Nephron (organoid): ENCODE results near the gene WBP1L.

Experiments
- H3K27ac Mint-ChIP-seq, 3 experiments: 2 replicates each; pipeline ENCODE4 v1.8.0; 2020; ENCODE audit warnings: mixed read lengths in 3 of 3, mild to moderate bottlenecking in 2 of 3, moderate library complexity in 1 of 3
- H3K27me3 Mint-ChIP-seq: 2 replicates; pipeline ENCODE4 v1.8.0; 2021; ENCODE audit warnings: low read depth, mild to moderate bottlenecking, moderate library complexity, mixed read lengths
- H3K36me3 Mint-ChIP-seq: 2 replicates; pipeline ENCODE4 v1.8.0; 2020; ENCODE audit warnings: low read depth, mixed read lengths
- H3K4me1 Mint-ChIP-seq: 2 replicates; pipeline ENCODE4 v1.8.0; 2020; ENCODE audit warnings: mixed read lengths
- H3K4me3 Mint-ChIP-seq, 3 experiments: 2 replicates each; pipeline ENCODE4 v1.8.0; 2020; ENCODE audit warnings: mild to moderate bottlenecking in 3 of 3, mixed read lengths in 3 of 3, moderate library complexity in 2 of 3
- H3K9me3 Mint-ChIP-seq: 2 replicates; pipeline ENCODE4 v1.8.0; 2020; ENCODE audit warnings: mixed read lengths
- TF ChIP-seq, protein P1 (sequence below), 3 experiments: fragments of 200-600 bp; sonication (generic); IDR thresholded peaks; one replicate each; pipeline ENCODE4 v1.5.0; 2021; ENCODE audit warnings: antibody characterized with exemption in 3 of 3; ENCODE audit not compliant: unreplicated experiment in 3 of 3

WBP1L gene

GRCh38 chr10:102775935-102776669, 32.4 kb downstream of the WBP1L start:
- H3K4me1 Mint-ChIP-seq, result peaks cover 82% of the 10 kb centered on the region
- H3K36me3 Mint-ChIP-seq, result no peaks in the 10 kb centered on the region
- H3K9me3 Mint-ChIP-seq, result no peaks in the 10 kb centered on the region
- TF ChIP-seq, protein P1, sequence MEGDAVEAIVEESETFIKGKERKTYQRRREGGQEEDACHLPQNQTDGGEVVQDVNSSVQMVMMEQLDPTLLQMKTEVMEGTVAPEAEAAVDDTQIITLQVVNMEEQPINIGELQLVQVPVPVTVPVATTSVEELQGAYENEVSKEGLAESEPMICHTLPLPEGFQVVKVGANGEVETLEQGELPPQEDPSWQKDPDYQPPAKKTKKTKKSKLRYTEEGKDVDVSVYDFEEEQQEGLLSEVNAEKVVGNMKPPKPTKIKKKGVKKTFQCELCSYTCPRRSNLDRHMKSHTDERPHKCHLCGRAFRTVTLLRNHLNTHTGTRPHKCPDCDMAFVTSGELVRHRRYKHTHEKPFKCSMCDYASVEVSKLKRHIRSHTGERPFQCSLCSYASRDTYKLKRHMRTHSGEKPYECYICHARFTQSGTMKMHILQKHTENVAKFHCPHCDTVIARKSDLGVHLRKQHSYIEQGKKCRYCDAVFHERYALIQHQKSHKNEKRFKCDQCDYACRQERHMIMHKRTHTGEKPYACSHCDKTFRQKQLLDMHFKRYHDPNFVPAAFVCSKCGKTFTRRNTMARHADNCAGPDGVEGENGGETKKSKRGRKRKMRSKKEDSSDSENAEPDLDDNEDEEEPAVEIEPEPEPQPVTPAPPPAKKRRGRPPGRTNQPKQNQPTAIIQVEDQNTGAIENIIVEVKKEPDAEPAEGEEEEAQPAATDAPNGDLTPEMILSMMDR (IDR thresholded peaks at IDR 0.05; ENCODE audit: unreplicated experiment in 3 of 3), result no peak
- peak overlapping the region; percentile 99 to 100 (median 100) for H3K27ac Mint-ChIP-seq
- H3K27me3 Mint-ChIP-seq, result no peaks in the 10 kb centered on the region
- peak overlapping the region; percentile 81 to 90 (median 86) for H3K4me3 Mint-ChIP-seq

DNA sequence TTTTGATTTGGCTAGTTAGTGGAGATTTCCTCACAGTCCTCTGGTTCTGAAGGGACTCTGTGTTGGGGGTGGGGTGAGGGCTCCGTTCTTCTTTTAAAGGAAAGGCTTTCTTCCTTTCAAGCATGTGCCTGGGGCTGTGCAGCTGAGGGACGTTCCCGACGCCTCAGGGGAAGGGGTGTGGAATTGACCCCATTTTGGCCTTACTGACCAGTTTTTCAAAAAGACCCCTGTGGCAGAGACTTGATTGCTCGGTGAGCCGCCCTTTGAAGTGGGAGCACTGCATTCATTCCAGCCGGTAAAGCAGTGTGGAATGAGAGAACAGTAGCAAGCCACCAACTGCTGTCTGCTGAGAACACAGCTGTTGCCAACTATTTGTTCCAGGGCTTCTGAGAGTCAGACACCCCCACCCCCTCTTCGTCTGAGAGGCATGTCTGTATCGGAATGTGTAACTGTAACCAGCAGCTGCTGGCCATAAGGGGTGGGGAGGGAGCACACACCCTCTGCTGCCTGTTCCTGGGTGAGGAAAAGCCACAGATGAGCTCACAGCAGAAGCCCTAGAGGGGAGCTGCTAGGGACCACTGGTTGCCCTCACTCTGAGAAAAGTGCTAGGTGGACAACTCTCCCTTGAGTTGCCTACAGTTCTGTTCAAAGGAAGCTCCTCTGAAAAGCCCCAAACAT, 33.2 kb downstream of the WBP1L start:
- H3K4me3 Mint-ChIP-seq, result peak overlapping the region; percentile 81 to 90 (median 86)
- H3K27me3 Mint-ChIP-seq, result no peaks in the 10 kb centered on the region
- peaks cover 86% of the 10 kb centered on the region for H3K4me1 Mint-ChIP-seq
- peak overlapping the region; percentile 99 to 100 (median 100) for H3K27ac Mint-ChIP-seq
- H3K36me3 Mint-ChIP-seq, result no peaks in the 10 kb centered on the region
- H3K9me3 Mint-ChIP-seq, result no peaks in the 10 kb centered on the region
- TF ChIP-seq, protein P1 (IDR thresholded peaks at IDR 0.05; ENCODE audit: unreplicated experiment in 3 of 3), result no peak

DNA sequence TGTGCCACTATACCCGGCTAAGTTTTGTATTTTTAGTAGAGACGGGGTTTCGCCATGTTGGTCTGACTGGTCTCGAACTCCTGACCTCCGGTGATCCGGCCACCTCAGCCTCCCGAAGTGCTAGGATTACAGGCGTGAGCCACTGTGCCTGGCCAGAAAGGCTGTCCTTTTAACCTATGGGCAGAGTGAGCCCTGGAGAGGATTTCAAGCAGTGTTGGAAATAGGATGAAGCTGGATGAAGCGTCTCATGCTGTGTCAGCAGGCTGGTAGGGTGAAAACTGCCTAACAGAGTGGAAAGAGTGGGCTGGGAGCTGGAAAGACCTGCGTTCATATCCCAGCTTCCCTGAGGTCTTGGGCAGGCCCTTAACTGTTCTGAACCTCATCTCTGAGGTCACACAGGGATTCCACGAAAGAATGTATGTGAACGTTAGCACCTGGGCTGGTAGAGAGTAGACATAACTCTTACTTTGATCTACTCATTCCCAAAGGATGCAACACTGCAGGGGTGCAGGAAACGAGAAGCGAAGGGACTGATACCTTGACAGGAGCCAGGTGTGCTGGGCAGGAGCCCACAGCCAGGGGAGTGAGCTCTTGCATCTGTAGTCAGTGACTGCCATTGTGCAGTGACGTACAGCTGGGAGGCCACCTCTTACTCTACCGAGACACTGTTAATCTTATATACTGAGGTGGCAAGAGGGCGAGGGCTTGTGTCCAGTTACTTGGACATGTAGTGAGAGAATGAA, 34.1 kb downstream of the WBP1L start:
- TF ChIP-seq, protein P1 (IDR thresholded peaks at IDR 0.05; ENCODE audit: unreplicated experiment in 3 of 3), result no peak
- peak overlapping the region; percentile 75 to 90 (median 86) for H3K4me3 Mint-ChIP-seq
- H3K36me3 Mint-ChIP-seq, result no peaks in the 10 kb centered on the region
- H3K27me3 Mint-ChIP-seq, result no peaks in the 10 kb centered on the region
- no peaks in the 10 kb centered on the region for H3K9me3 Mint-ChIP-seq
- H3K27ac Mint-ChIP-seq, result peak overlapping the region; percentile 99 to 100 (median 100)
- H3K4me1 Mint-ChIP-seq, result peaks cover 92% of the 10 kb centered on the region

GRCh38 chr10:102778781-102779180, 35.0 kb downstream of the WBP1L start:
- H3K36me3 Mint-ChIP-seq, result peaks cover 3% of the 10 kb centered on the region
- H3K27me3 Mint-ChIP-seq, result no peaks in the 10 kb centered on the region
- peak overlapping the region; percentile 75 to 90 (median 86) for H3K4me3 Mint-ChIP-seq
- H3K27ac Mint-ChIP-seq, result peak overlapping the region; percentile 99 to 100 (median 100)
- H3K4me1 Mint-ChIP-seq, result peaks cover 92% of the 10 kb centered on the region
- TF ChIP-seq, protein P1 (IDR thresholded peaks at IDR 0.05; ENCODE audit: unreplicated experiment in 3 of 3), result no peak
- H3K9me3 Mint-ChIP-seq, result no peaks in the 10 kb centered on the region

- TF ChIP-seq, protein P1 (IDR thresholded peaks at IDR 0.05; ENCODE audit: unreplicated experiment in 3 of 3), result no peak
- Mint-ChIP-seq H3K4me3 (peak overlapping the region; percentile 11 to 90 (median 57)), H3K27ac (peak overlapping the region; percentile 55 to 100 (median 97)), H3K4me1 (peaks cover 85% of the 10 kb centered on the region), H3K36me3 (peaks cover 4% of the 10 kb centered on the region), H3K27me3 (no peaks in the 10 kb centered on the region), H3K9me3 (no peaks in the 10 kb centered on the region)
These were observed 36.2 kb downstream of the WBP1L start for GRCh38 chr10:102779680-102780526.
